ENCODE data around the gene VAV3.

DNA sequence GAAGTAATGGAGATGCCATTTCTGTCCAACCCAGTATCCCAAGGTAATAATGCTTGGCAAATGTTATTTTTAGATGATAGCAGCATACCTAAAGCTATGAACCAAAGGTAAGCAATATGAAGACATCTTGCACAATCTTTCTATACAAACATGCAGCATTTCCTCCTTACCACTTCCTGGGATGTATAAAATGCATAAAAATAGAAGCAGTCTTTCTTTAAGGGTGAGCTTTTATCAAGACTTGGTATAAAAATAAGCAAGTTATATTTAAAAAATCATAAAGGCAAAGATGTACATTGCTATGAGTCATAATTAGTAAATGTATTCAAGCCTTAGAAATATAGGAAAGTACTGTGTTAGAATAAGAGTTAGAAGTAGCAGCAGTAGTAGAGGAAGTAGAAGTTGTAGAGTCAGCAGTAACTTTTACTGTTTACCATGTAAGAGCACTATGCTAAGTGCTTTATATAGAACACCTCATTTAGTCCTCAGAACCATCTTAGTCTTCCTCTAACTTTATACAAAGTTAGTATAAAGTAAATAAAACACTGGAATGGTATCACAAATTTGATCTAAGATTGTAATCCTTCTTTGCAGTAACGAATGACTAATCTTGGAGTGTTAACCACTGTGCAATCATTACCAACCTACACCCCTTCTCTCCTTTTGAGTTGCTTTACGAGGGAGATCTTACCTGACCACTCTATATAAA, 371.3 kb downstream of the VAV3 start:
- TF ChIP-seq, protein P1, sequence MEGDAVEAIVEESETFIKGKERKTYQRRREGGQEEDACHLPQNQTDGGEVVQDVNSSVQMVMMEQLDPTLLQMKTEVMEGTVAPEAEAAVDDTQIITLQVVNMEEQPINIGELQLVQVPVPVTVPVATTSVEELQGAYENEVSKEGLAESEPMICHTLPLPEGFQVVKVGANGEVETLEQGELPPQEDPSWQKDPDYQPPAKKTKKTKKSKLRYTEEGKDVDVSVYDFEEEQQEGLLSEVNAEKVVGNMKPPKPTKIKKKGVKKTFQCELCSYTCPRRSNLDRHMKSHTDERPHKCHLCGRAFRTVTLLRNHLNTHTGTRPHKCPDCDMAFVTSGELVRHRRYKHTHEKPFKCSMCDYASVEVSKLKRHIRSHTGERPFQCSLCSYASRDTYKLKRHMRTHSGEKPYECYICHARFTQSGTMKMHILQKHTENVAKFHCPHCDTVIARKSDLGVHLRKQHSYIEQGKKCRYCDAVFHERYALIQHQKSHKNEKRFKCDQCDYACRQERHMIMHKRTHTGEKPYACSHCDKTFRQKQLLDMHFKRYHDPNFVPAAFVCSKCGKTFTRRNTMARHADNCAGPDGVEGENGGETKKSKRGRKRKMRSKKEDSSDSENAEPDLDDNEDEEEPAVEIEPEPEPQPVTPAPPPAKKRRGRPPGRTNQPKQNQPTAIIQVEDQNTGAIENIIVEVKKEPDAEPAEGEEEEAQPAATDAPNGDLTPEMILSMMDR (IDR thresholded peaks at IDR 0.05) = no peak
- no peak for TF ChIP-seq POLR2A (IDR thresholded peaks at IDR 0.05)
